Liver (tissue), 9 donors: ENCODE measurements around the gene PHF20. TPM values are rescaled to one million over a fixed set of nuclear protein-coding genes. Genes with fewer than 3 reads are reported as not detected.
"Not testable (repeated sequence)": the region's sequence is repeated elsewhere in the genome, so short reads cannot be mapped to it uniquely, and the experiment has no call there.

ENCODE experiments used
- DNase-seq: peaks from one replicate; pipeline ENCODE4 v3.0.0-alpha.2; 2017; ENCODE audit warnings: low spot score
- H3K27ac ChIP-seq, 2 donors: one replicate each; pipeline ENCODE4 v1.7.0; 2013; ENCODE audit warnings: inconsistent platforms in 2 of 2, low read length in 2 of 2, control low read depth in 1 of 2, low read depth in 1 of 2, mild to moderate bottlenecking in 1 of 2
- H3K27me3 ChIP-seq, 4 donors: one replicate each; pipeline versions ENCODE4 v1.6.1 to v1.7.0; 2013; ENCODE audit warnings: low read length in 3 of 4, inconsistent platforms in 1 of 4, mild to moderate bottlenecking in 1 of 4, moderate library complexity in 1 of 4; ENCODE audit not compliant: control insufficient read depth in 4 of 4, insufficient read depth in 4 of 4
- H3K36me3 ChIP-seq, 4 donors: one replicate each; pipeline versions ENCODE4 v1.6.1 to v1.7.0; 2013; ENCODE audit warnings: low read length in 3 of 4, mild to moderate bottlenecking in 3 of 4, low read depth in 1 of 4, moderate library complexity in 1 of 4; ENCODE audit not compliant: control insufficient read depth in 4 of 4, insufficient read depth in 3 of 4
- H3K4me1 ChIP-seq, 4 donors: one replicate each; pipeline versions ENCODE4 v1.6.1 to v1.7.0; 2013; ENCODE audit warnings: low read length in 3 of 4, mild to moderate bottlenecking in 3 of 4, moderate library complexity in 1 of 4; ENCODE audit not compliant: control insufficient read depth in 4 of 4, insufficient read depth in 4 of 4
- H3K4me3 ChIP-seq, 3 donors: one replicate each; pipeline versions ENCODE4 v1.6.1 to v1.7.0; 2013; ENCODE audit warnings: low read length in 3 of 3, control low read depth in 1 of 3, low read depth in 1 of 3, mild to moderate bottlenecking in 1 of 3
- H3K9ac ChIP-seq, 2 donors: one replicate each; pipeline ENCODE4 v1.7.0; 2013; ENCODE audit warnings: low read length in 2 of 2, mild to moderate bottlenecking in 2 of 2, moderate library complexity in 2 of 2, control low read depth in 1 of 2, low read depth in 1 of 2
- H3K9me3 ChIP-seq, 4 donors: one replicate each; pipeline versions ENCODE4 v1.6.1 to v1.7.0; 2013; ENCODE audit warnings: low read length in 3 of 4; ENCODE audit not compliant: control insufficient read depth in 4 of 4
- FOXA1 ChIP-seq: IDR thresholded peaks from 2 replicates; pipeline ENCODE4 v1.6.1; 2016; ENCODE audit warnings: antibody characterized with exemption
- GABPA ChIP-seq, 2 donors: IDR thresholded peaks in 1 of 2; conservative IDR thresholded peaks in 1 of 2; 2 replicates each; pipeline ENCODE4 v1.6.1; 2016; ENCODE audit warnings: antibody characterized with exemption in 2 of 2, mild to moderate bottlenecking in 1 of 2, moderate library complexity in 1 of 2
- HNF4A ChIP-seq, 2 donors: conservative IDR thresholded peaks; 2 replicates each; pipeline ENCODE4 v1.6.1; 2016; ENCODE audit warnings: antibody characterized with exemption in 2 of 2, mild to moderate bottlenecking in 2 of 2
- JUND ChIP-seq, 2 donors: IDR thresholded peaks; 2 replicates each; pipeline ENCODE4 v1.6.1; 2016; ENCODE audit warnings: antibody characterized with exemption in 2 of 2
- MAX ChIP-seq: IDR thresholded peaks from 2 replicates; pipeline ENCODE4 v1.6.1; 2016; ENCODE audit warnings: antibody characterized with exemption
- NR2F2 ChIP-seq: IDR thresholded peaks from 2 replicates; pipeline ENCODE4 v1.6.1; 2016; ENCODE audit warnings: antibody characterized with exemption
- RXRA ChIP-seq, 2 donors: IDR thresholded peaks; 2 replicates each; pipeline ENCODE4 v1.6.1; 2017 to 2018; ENCODE audit warnings: antibody characterized with exemption in 2 of 2, mild to moderate bottlenecking in 1 of 2
- SP1 ChIP-seq: IDR thresholded peaks from 2 replicates; pipeline ENCODE4 v1.6.1; 2018; ENCODE audit warnings: antibody characterized with exemption, mild to moderate bottlenecking
- WGBS: extraction: QIAGEN DNeasy Blood & Tissue Kit; methylation state at CpG from one replicate; pipeline ENCODE4 v1.1.7; 2013; 5-methylcytosine and 5-hydroxymethylcytosine counted together
- polyA plus RNA-seq, 2 donors: library from polyadenylated mRNA; stranded (reverse) in 1 of 2; unstranded in 1 of 2; fragments of 200-250 nt in 1 of 2; fragments of >200 nt in 1 of 2; fragmentation: Nextera tagmentation in 1 of 2; extraction: Ambion mirVana in 1 of 2; gene quantifications; one replicate each; pipeline versions ENCODE4 v1.2.1 to v1.2.3, GENCODE V29; 2013 to 2015
- total RNA-seq, 2 donors: library from RNA; depleted of rRNA; stranded (reverse); fragments of >200 nt; gene quantifications; one replicate each; pipeline ENCODE4 v1.2.3, GENCODE V29; 2014
- donor health status: healthy.
- donor health status: healthy.
- donor health status: healthy.
- donor health status: healthy.
- donor health status: healthy.

Gene PHF20
- total and polyA plus RNA-seq, 4 donors, result 5.1 to 11.7 (median 10.3) TPM

- no peak overlapping the region for H3K27ac ChIP-seq
- H3K9ac ChIP-seq, result no peak overlapping the region
- TF ChIP-seq GABPA (IDR thresholded peaks at IDR 0.05 in 1 of 2, conservative IDR thresholded peaks at IDR 0.05 in 1 of 2), result no peak
- TF ChIP-seq RXRA (IDR thresholded peaks at IDR 0.05), result peak in 1 of 2 donors; percentile 13
- H3K36me3 ChIP-seq, result peaks cover 0 to 7% (median under 1%) of the 10 kb centered on the region in 4 donors
- no peak overlapping the region for H3K4me3 ChIP-seq
- H3K27me3 ChIP-seq, result no peaks in the 10 kb centered on the region
- peaks cover 0 to 17% (median 9%) of the 10 kb centered on the region in 4 donors for H3K4me1 ChIP-seq
- 62% methylated on average over 4 of the region's 4 CpGs for WGBS
- no peaks in the 10 kb centered on the region for H3K9me3 ChIP-seq
- DNase-seq, result peak; percentile 47
These were observed 4.8 kb downstream of the PHF20 start for GRCh38 chr20:35776513-35777101.

- not testable (repeated sequence) for H3K9ac ChIP-seq, H3K36me3 ChIP-seq, H3K4me1 ChIP-seq, H3K4me3 ChIP-seq, H3K27me3 ChIP-seq, H3K27ac ChIP-seq, H3K9me3 ChIP-seq, DNase-seq
- WGBS, result 97% methylated on average over 12 of the region's 12 CpGs
These were observed 12.0 kb downstream of the PHF20 start for GRCh38 chr20:35783811-35784210.

- not testable (repeated sequence) for H3K9ac ChIP-seq, H3K4me3 ChIP-seq, H3K27me3 ChIP-seq, H3K4me1 ChIP-seq, H3K36me3 ChIP-seq, H3K9me3 ChIP-seq, DNase-seq, H3K27ac ChIP-seq
- 96% methylated on average over 4 of the region's 4 CpGs for WGBS
These were observed 13.7 kb downstream of the PHF20 start for GRCh38 chr20:35785541-35785940.

- no peak for TF ChIP-seq JUND (IDR thresholded peaks at IDR 0.05)
- TF ChIP-seq FOXA1, result no peak
- TF ChIP-seq MAX, result no peak
- no peak for TF ChIP-seq SP1
- TF ChIP-seq RXRA (IDR thresholded peaks at IDR 0.05), result no peak
- no peak for DNase-seq
- WGBS, result over 99% methylated on average over 4 of the region's 4 CpGs
- H3K36me3 ChIP-seq, result peaks cover 0 to 3% (median 0%) of the 10 kb centered on the region in 4 donors
- H3K27me3 ChIP-seq, result no peaks in the 10 kb centered on the region
- H3K27ac ChIP-seq, result no peak overlapping the region
- no peaks in the 10 kb centered on the region for H3K9me3 ChIP-seq
- H3K9ac ChIP-seq, result no peak overlapping the region
- H3K4me1 ChIP-seq, result peaks cover 0 to 7% (median 6%) of the 10 kb centered on the region in 4 donors
- no peak overlapping the region for H3K4me3 ChIP-seq
These were observed 17.0 kb downstream of the PHF20 start for GRCh38 chr20:35788796-35789195.

- Histone ChIP-seq H3K9ac (no peak overlapping the region), H3K36me3 (peaks cover 0 to 1% (median 0%) of the 10 kb centered on the region in 4 donors), H3K4me1 (peaks cover 0 to 7% (median 6%) of the 10 kb centered on the region in 4 donors), H3K9me3 (no peaks in the 10 kb centered on the region), H3K27ac (no peak overlapping the region), H3K4me3 (no peak overlapping the region), H3K27me3 (no peaks in the 10 kb centered on the region)
- TF ChIP-seq NR2F2 (no peak), HNF4A (conservative IDR thresholded peaks at IDR 0.05) (no peak)
- WGBS, result 97% methylated on average over 5 of the region's 5 CpGs
- DNase-seq, result no peak
These were observed 19.3 kb downstream of the PHF20 start for GRCh38 chr20:35791097-35791496.
